ENCODE results near the gene GCNT3. TPM values are rescaled to one million over a fixed set of nuclear protein-coding genes. Genes with fewer than 3 reads are reported as not detected.
A peak's percentile ranks its signal among the peaks of the same experiment; 100 is the strongest.
"Not testable (repeated sequence)": the region's sequence is repeated elsewhere in the genome, so short reads cannot be mapped to it uniquely, and the experiment has no call there.

GCNT3 gene
- total RNA-seq, 1 donor from 2014 or later: 13.2 TPM

DNA sequence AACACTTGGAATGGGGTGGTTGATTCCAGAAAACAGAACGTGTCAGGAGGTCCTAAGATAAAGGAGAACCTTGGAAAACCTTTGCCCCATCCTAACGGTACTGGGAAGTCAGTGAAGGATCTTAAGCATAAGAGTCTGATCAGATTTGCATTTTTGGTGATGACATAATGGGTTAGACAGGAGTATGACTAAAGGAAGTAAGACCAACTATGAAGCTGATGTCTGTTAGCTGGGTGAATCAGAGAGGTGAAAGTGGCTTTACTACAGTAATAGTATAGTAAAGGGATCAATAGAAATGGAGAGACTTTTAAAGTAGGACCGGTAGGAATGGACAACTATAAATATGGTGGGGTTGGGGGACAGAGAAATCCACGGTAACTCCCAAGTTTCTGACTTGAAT is 33.2 kb downstream of the GCNT3 start:
- DNase-seq (ENCODE audit: low read depth): no peak
- H3K4me3 ChIP-seq (ENCODE audit: low read depth, low read length): no peak overlapping the region
- TF ChIP-seq, protein P1, sequence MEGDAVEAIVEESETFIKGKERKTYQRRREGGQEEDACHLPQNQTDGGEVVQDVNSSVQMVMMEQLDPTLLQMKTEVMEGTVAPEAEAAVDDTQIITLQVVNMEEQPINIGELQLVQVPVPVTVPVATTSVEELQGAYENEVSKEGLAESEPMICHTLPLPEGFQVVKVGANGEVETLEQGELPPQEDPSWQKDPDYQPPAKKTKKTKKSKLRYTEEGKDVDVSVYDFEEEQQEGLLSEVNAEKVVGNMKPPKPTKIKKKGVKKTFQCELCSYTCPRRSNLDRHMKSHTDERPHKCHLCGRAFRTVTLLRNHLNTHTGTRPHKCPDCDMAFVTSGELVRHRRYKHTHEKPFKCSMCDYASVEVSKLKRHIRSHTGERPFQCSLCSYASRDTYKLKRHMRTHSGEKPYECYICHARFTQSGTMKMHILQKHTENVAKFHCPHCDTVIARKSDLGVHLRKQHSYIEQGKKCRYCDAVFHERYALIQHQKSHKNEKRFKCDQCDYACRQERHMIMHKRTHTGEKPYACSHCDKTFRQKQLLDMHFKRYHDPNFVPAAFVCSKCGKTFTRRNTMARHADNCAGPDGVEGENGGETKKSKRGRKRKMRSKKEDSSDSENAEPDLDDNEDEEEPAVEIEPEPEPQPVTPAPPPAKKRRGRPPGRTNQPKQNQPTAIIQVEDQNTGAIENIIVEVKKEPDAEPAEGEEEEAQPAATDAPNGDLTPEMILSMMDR (conservative IDR thresholded peaks at IDR 0.05; ENCODE audit: low read depth, low read length): no peak

DNA sequence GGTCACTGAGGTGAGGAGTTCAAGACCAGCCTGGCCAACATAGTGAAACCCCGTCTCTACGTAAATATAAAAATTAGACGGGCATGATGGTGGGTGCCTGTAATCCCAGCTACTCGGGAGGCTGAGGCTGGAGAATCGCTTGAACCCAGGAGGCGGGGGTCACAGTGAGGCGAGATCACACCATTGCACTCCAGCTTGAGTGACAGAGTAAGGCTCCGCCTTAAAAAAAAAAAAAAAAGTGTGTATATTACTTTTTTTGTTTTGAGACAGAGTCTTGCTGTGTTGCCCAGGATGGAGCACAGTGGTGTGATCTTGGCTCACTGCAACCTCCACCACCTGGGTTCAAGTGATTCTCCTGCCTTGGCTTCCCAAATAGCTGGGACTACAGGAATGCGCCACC is 34.2 kb downstream of the GCNT3 start:
- not testable (repeated sequence) for DNase-seq (ENCODE audit: low read depth)

DNA sequence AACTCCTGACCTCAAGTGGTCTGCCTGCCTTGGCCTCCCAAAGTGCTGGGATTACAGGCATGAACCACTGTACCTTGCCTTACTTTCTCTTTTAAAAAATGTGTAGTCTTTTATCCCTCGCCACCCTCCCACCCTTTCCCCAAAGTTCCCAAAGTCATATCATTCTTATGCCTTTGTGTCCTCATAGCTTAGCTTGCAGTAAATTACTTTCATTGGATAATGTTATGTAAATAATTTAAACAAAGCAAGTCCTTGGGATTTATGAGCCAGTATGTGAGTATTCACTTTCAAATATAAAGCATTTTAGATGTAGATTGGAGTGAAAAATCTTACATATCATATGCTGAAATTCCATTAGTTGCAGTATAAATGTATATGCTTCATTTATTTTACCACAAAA is 34.7 kb downstream of the GCNT3 start:
- DNase-seq (ENCODE audit: low read depth): no peak
- TF ChIP-seq, protein P1 (conservative IDR thresholded peaks at IDR 0.05; ENCODE audit: low read depth, low read length): no peak
- H3K4me3 ChIP-seq (ENCODE audit: low read depth, low read length): no peak overlapping the region

More for the DNA sequence above, 34.2 kb downstream of the GCNT3 start:
- not testable (repeated sequence) for H3K4me3 ChIP-seq (ENCODE audit: low read depth, low read length)

DNA sequence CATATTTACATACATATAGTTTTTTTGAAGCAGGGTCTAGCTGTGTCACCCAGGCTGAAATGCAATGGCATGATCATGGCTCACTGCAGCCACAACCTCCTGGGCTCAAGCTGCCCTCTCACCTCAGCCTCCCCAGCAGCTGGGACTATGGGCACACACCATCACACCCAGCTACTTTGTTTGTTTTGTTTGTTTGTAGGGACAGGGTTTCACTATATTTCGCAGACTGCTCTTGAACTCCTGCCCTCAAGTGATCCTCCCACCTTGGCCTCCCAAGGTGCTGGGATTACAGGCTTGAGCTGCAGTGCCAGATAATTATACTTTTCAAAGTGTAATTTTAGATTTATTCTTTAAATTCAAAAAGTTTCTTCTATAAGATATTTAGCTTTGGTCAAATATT is 35.5 kb downstream of the GCNT3 start:
- DNase-seq (ENCODE audit: low read depth): no peak
- TF ChIP-seq, protein P1 (conservative IDR thresholded peaks at IDR 0.05; ENCODE audit: low read depth, low read length): no peak
- no peak overlapping the region for H3K4me3 ChIP-seq (ENCODE audit: low read depth, low read length)

DNA sequence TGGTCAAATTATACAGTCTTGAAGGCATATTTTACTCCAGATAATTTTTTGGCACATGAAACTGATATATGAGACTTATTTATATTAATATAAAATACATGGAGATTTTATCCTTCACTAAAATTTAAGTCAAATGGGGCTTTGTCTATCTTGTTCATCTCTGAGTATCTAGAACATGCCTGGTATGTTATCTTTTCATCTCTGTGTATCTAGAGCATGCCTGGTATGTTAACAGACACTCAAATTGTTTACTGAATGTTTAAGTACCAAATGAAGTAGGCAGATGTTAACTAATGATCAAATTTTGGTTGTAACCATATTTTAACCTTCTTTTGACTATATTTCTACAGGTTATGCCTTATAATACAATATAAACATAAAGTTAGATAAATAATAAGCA is 38.0 kb downstream of the GCNT3 start:
- TF ChIP-seq, protein P1 (conservative IDR thresholded peaks at IDR 0.05; ENCODE audit: low read depth, low read length): no peak
- DNase-seq (ENCODE audit: low read depth): no peak
- no peak overlapping the region for H3K4me3 ChIP-seq (ENCODE audit: low read depth, low read length)

DNA sequence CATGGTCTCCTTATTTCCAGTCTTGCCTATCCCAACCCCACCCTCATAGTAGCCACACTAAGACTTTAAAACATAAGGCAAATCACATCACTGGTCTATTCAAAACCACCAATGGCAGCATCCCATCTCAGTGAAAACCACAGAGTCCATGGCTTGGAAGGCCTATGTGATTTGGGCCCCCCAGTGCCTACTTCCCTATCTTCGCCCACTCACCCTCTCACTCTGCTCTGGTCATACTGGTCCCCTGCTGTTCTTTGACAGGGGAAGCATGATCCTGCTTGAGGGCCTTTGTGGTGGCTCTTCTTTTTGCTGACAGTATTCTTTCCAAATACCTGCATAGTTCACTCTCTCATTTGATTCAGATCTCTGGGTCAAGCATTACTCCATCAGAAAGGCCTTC is 42.5 kb downstream of the GCNT3 start:
- no peak for DNase-seq (ENCODE audit: low read depth)
- no peak overlapping the region for H3K4me3 ChIP-seq (ENCODE audit: low read depth, low read length)
- TF ChIP-seq, protein P1 (conservative IDR thresholded peaks at IDR 0.05; ENCODE audit: low read depth, low read length): no peak

DNA sequence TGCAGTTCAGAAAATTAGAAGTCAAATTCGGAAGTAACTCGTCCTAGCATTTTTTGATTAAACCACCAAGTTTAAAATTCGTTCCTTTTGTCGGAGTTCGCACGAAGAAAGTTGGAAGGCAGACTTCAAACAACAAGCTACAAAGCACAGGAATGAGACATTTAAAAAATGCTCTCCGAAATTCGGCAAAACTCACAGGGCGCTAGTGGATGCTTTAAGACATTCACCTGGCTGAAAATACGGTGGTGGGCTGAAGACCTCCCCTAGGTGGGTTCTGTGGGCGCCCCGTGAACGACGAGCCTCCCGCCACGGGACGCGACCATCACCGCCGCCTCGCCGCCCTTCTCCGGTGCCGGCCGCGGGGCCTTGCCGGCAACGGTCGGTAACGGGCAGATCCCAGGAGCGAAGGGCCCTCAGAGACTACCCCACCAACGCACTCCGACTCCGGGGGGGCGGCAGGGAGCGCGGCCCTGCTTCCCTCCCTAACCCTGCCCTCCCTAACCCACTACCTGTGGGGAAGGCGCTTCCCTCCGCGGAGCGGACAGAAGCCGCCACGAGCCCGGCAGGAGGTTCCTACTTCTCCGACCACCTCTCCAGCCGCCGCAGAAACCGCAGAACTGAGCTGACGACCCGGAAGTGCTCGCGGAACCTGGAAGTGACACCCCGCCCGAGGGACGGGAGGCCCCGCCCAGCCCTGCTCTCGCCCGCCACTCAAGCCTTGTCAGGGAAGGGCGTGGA is 45.5 kb downstream of the GCNT3 start, which contains the start of gene GTF2A2:
TSS of gene GTF2A2 (minus strand) at position 619 of the 738 bp plus-strand sequence. CDS start 5,238 bp downstream, outside the sequence.
- peak; percentile 52 for DNase-seq (ENCODE audit: low read depth)
- TF ChIP-seq, protein P1 (conservative IDR thresholded peaks at IDR 0.05; ENCODE audit: low read depth, low read length): no peak
- H3K4me3 ChIP-seq (ENCODE audit: low read depth, low read length): peak within 1 kb of the TSS; percentile 84
